Uterus (tissue), 4 donors: Measurements from ENCODE around the gene CES4A. TPM values are rescaled to one million over a fixed set of nuclear protein-coding genes. Genes with fewer than 3 reads are reported as not detected.
A peak's percentile ranks its signal among the peaks of the same experiment; 100 is the strongest.

ENCODE experiments used
- DNase-seq, 2 donors: peaks; one replicate each; pipeline ENCODE4 v3.0.0-alpha.2; 2019 to 2020
- H3K27ac ChIP-seq, 2 donors: fragments of 200-600 bp; sonication (generic); 1 replicate in 1 of 2; 2 replicates in 1 of 2; pipeline ENCODE4 v1.5.1; 2016 to 2018
- H3K27me3 ChIP-seq, 2 donors: fragments of 200-600 bp; sonication (generic); one replicate each; pipeline ENCODE4 v1.5.1; 2018 to 2019; ENCODE audit warnings: control low read depth in 1 of 2
- H3K36me3 ChIP-seq, 2 donors: fragments of 200-600 bp; sonication (generic); one replicate each; pipeline ENCODE4 v1.5.1; 2019; ENCODE audit warnings: control low read depth in 1 of 2
- H3K4me1 ChIP-seq, 2 donors: fragments of 200-600 bp; sonication (generic); one replicate each; pipeline ENCODE4 v1.5.1; 2018 to 2019; ENCODE audit warnings: control low read depth in 1 of 2
- H3K4me3 ChIP-seq, 2 donors: fragments of 200-600 bp; sonication (generic); 1 replicate in 1 of 2; 2 replicates in 1 of 2; pipeline ENCODE4 v1.5.1; 2018 to 2019; ENCODE audit warnings: mild to moderate bottlenecking in 1 of 2
- H3K9me3 ChIP-seq, 2 donors: fragments of 200-600 bp; sonication (generic); one replicate each; pipeline ENCODE4 v1.5.1; 2019; ENCODE audit warnings: control low read depth in 1 of 2
- POLR2A ChIP-seq, 2 donors: fragments of 450-650 bp; IDR thresholded peaks; one replicate each; pipeline ENCODE4 v1.6.1; 2016; ENCODE audit warnings: antibody characterized with exemption in 2 of 2, mild to moderate bottlenecking in 1 of 2, moderate library complexity in 1 of 2
- intact Hi-C: fragments of 100-400 bp; cut with DNase I; formaldehyde crosslinking; loops from one replicate; pipeline ENCODE4 v1.15.1; 2023; ENCODE audit warnings: low total_unique reads
- total RNA-seq, 4 donors: library from RNA; depleted of rRNA in 3 of 4; stranded (reverse); fragments of >200 nt in 3 of 4; gene quantifications; one replicate each; pipeline versions ENCODE4 v1.1.0 to v1.2.4, GENCODE V29; 2014 to 2023
- TF ChIP-seq, protein P1 (sequence below), 4 experiments: fragments of 200-600 bp in 2 of 4; fragments of 450-650 bp in 2 of 4; sonication (generic) in 2 of 4; IDR thresholded peaks; one replicate each; pipeline ENCODE4 v1.5.1; 2016 to 2019; ENCODE audit warnings: antibody characterized with exemption in 4 of 4, mild to moderate bottlenecking in 2 of 4, moderate library complexity in 1 of 4
- donor health status: DM: yes; HTN: yes; CAD: no.

The CES4A gene
- total RNA-seq, 4 donors from 2014 or later, result 0.29 to 9.6 (median 5.4) TPM

- H3K27ac ChIP-seq, result no peak overlapping the region
- intact Hi-C loops, result no loop called here
- H3K4me1 ChIP-seq, result peaks cover 0 to 7% of the 10 kb centered on the region in 2 donors
- H3K36me3 ChIP-seq, result no peaks in the 10 kb centered on the region
- peak overlapping the region; percentile 46 to 51 for H3K4me3 ChIP-seq
- H3K9me3 ChIP-seq, result no peaks in the 10 kb centered on the region
- no peaks in the 10 kb centered on the region for H3K27me3 ChIP-seq
- TF ChIP-seq, protein P1, sequence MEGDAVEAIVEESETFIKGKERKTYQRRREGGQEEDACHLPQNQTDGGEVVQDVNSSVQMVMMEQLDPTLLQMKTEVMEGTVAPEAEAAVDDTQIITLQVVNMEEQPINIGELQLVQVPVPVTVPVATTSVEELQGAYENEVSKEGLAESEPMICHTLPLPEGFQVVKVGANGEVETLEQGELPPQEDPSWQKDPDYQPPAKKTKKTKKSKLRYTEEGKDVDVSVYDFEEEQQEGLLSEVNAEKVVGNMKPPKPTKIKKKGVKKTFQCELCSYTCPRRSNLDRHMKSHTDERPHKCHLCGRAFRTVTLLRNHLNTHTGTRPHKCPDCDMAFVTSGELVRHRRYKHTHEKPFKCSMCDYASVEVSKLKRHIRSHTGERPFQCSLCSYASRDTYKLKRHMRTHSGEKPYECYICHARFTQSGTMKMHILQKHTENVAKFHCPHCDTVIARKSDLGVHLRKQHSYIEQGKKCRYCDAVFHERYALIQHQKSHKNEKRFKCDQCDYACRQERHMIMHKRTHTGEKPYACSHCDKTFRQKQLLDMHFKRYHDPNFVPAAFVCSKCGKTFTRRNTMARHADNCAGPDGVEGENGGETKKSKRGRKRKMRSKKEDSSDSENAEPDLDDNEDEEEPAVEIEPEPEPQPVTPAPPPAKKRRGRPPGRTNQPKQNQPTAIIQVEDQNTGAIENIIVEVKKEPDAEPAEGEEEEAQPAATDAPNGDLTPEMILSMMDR (IDR thresholded peaks at IDR 0.05), result peak; percentile 82 to 91 (median 88)
- TF ChIP-seq POLR2A (IDR thresholded peaks at IDR 0.05), result no peak
- peak; percentile 82 to 84 for DNase-seq
These were observed 40.9 kb upstream of the CES4A start for GRCh38 chr16:66947302-66948065.

- no peaks in the 10 kb centered on the region for H3K27me3 ChIP-seq
- intact Hi-C loops, result no loop called here
- H3K4me3 ChIP-seq, result peak overlapping the region; percentile 46 to 51
- peaks cover 0 to 7% of the 10 kb centered on the region in 2 donors for H3K4me1 ChIP-seq
- no peak for DNase-seq
- no peaks in the 10 kb centered on the region for H3K9me3 ChIP-seq
- TF ChIP-seq POLR2A (IDR thresholded peaks at IDR 0.05), result no peak
- TF ChIP-seq, protein P1 (IDR thresholded peaks at IDR 0.05), result no peak
- no peaks in the 10 kb centered on the region for H3K36me3 ChIP-seq
- H3K27ac ChIP-seq, result no peak overlapping the region
These were observed 40.1 kb upstream of the CES4A start for GRCh38 chr16:66948134-66948836.

GRCh38 chr16:66948837-66949225 is 39.6 kb upstream of the CES4A start:
- intact Hi-C loops, result no loop called here
- H3K4me3 ChIP-seq, result peak overlapping the region; percentile 46 to 51

DNA sequence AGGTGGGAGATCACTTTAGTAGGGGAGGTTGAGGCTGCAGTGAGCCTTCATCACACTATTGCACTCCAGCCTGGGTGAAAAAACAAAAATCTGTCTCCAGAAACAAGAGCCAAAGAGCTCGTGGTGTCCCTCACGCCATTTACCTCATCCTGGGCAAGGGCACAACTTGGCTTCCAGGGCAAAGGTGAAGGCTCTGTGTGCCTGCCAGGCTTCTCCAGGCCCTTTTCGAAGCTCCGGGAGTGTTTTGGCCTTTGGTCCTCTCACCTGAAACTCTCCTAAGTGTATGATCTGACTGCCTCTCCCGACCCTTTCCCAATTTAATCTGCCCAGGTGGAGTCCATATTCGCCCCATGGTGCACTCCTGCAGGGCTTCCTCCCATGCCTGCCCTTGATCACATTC is 38.9 kb upstream of the CES4A start:
- intact Hi-C loops, result no loop called here
- Histone ChIP-seq H3K4me3 (no peak overlapping the region), H3K4me1 (peaks cover 0 to 7% of the 10 kb centered on the region in 2 donors), H3K36me3 (no peaks in the 10 kb centered on the region), H3K27ac (no peak overlapping the region), H3K9me3 (no peaks in the 10 kb centered on the region), H3K27me3 (no peaks in the 10 kb centered on the region)
- no peak for TF ChIP-seq POLR2A (IDR thresholded peaks at IDR 0.05)
- TF ChIP-seq, protein P1 (IDR thresholded peaks at IDR 0.05), result no peak
- no peak for DNase-seq

More at GRCh38 chr16:66948837-66949225, 39.6 kb upstream of the CES4A start:
- TF ChIP-seq, protein P1 (IDR thresholded peaks at IDR 0.05), result no peak
- TF ChIP-seq POLR2A (IDR thresholded peaks at IDR 0.05), result no peak
- DNase-seq, result no peak
- no peaks in the 10 kb centered on the region for H3K27me3 ChIP-seq
- no peaks in the 10 kb centered on the region for H3K9me3 ChIP-seq
- H3K27ac ChIP-seq, result no peak overlapping the region
- no peaks in the 10 kb centered on the region for H3K36me3 ChIP-seq
- peaks cover 0 to 7% of the 10 kb centered on the region in 2 donors for H3K4me1 ChIP-seq

- intact Hi-C loops, result no loop called here
- Histone ChIP-seq H3K27me3 (no peaks in the 10 kb centered on the region), H3K4me1 (peaks cover 0 to 7% of the 10 kb centered on the region in 2 donors), H3K27ac (no peak overlapping the region), H3K4me3 (no peak overlapping the region), H3K9me3 (no peaks in the 10 kb centered on the region), H3K36me3 (no peaks in the 10 kb centered on the region)
- TF ChIP-seq POLR2A (IDR thresholded peaks at IDR 0.05), result no peak
- no peak for DNase-seq
These were observed 38.0 kb upstream of the CES4A start for GRCh38 chr16:66950437-66950836.
